H1 (cell line): ENCODE data around the gene GLRA2. TPM values are rescaled to one million over a fixed set of nuclear protein-coding genes. Genes with fewer than 3 reads are reported as not detected.

Experiments used
- CTCF ChIA-PET: fragments of 300-600 bp; sonication (Branson Sonifier 250); formaldehyde crosslinking; loops from one replicate; lab custom pipeline; 2021; ENCODE audit not compliant: partially characterized antibody; lab: Charles Lee
- POLR2A ChIA-PET: fragments of 300-600 bp; sonication (Branson Sonifier 250); formaldehyde crosslinking; loops from one replicate; lab custom pipeline; 2021; ENCODE audit warnings: inconsistent platforms; ENCODE audit not compliant: partially characterized antibody; lab: Charles Lee
- DNase-seq, 2 experiments: peaks; one replicate each; pipeline versions ENCODE4 v3.0.0 to v3.0.0-alpha.2; 2010 to 2022; ENCODE audit warnings: low spot score in 2 of 2, low read depth in 1 of 2, mixed read lengths in 1 of 2
- FAIRE-seq: peaks from 2 replicates; lab custom pipeline; 2011; peaks lifted over from hg19 to GRCh38; lab: Jason Lieb, UNC
- H2AFZ ChIP-seq: 2 replicates; pipeline ENCODE4 v1.8.1; 2012; ENCODE audit warnings: low read length, inconsistent platforms
- H2AK5ac ChIP-seq: 2 replicates; pipeline ENCODE4 v1.6.1; 2013; ENCODE audit warnings: low read depth, low read length
- H2BK120ac ChIP-seq: replicated peaks from 2 replicates; pipeline ENCODE3; 2013; ENCODE audit warnings: low read depth, low read length, inconsistent platforms
- H2BK12ac ChIP-seq: 2 replicates; pipeline ENCODE4 v1.6.1; 2013; ENCODE audit warnings: low read depth, low read length
- H2BK15ac ChIP-seq: 2 replicates; pipeline ENCODE4 v1.6.1; 2013; ENCODE audit warnings: low read length
- H2BK20ac ChIP-seq: 2 replicates; pipeline ENCODE4 v1.6.1; 2013; ENCODE audit warnings: low read length
- H2BK5ac ChIP-seq: 2 replicates; pipeline ENCODE4 v1.6.1; 2013; ENCODE audit warnings: low read depth, low read length
- H3K14ac ChIP-seq: 2 replicates; pipeline ENCODE4 v1.6.1; 2013; ENCODE audit warnings: inconsistent platforms; ENCODE audit not compliant: insufficient read length
- H3K18ac ChIP-seq: 2 replicates; pipeline ENCODE4 v1.6.1; 2013; ENCODE audit warnings: low read length; ENCODE audit errors: extremely low read depth
- H3K23ac ChIP-seq: 2 replicates; pipeline ENCODE4 v1.6.1; 2013; ENCODE audit warnings: inconsistent platforms; ENCODE audit not compliant: insufficient read length
- H3K23me2 ChIP-seq: 2 replicates; pipeline ENCODE4 v1.6.1; 2013; ENCODE audit warnings: low read depth, low read length
- H3K27ac ChIP-seq: 2 replicates; pipeline ENCODE4 v1.6.1; 2011; ENCODE audit warnings: low read depth, low read length, inconsistent platforms
- H3K27me3 ChIP-seq, 4 experiments: replicated peaks in 1 of 4; 1 replicate in 1 of 4; 2 replicates in 3 of 4; pipeline versions ENCODE4 v1.6.1 to v1.8.1; 2011 to 2013; ENCODE audit warnings: low read length in 3 of 4, mild to moderate bottlenecking in 3 of 4, inconsistent platforms in 2 of 4, mixed read lengths in 2 of 4, moderate library complexity in 1 of 4; ENCODE audit not compliant: control insufficient read depth in 3 of 4, insufficient read depth in 3 of 4; ENCODE audit errors: extremely low read depth in 1 of 4
- H3K36me3 ChIP-seq, 4 experiments: 2 replicates each; pipeline versions ENCODE4 v1.6.1 to v1.8.1; 2011 to 2013; ENCODE audit warnings: mild to moderate bottlenecking in 4 of 4, low read length in 3 of 4, moderate library complexity in 2 of 4, control low read depth in 1 of 4, inconsistent platforms in 1 of 4; ENCODE audit not compliant: insufficient read depth in 4 of 4, control insufficient read depth in 2 of 4
- H3K4ac ChIP-seq: replicated peaks from 2 replicates; pipeline ENCODE3; 2013; ENCODE audit warnings: low read length, low read depth, mixed read lengths, inconsistent platforms; ENCODE audit not compliant: insufficient read length
- H3K4me1 ChIP-seq, 4 experiments: replicated peaks in 1 of 4; 1 replicate in 1 of 4; 2 replicates in 3 of 4; pipeline versions ENCODE4 v1.6.1 to v1.8.1; 2011 to 2013; ENCODE audit warnings: low read length in 3 of 4, inconsistent platforms in 2 of 4, mixed read lengths in 1 of 4; ENCODE audit not compliant: insufficient read depth in 4 of 4, control insufficient read depth in 3 of 4
- H3K4me2 ChIP-seq, 2 experiments: 2 replicates each; pipeline versions ENCODE4 v1.6.1 to v1.8.1; 2011 to 2013; ENCODE audit warnings: low read depth in 2 of 2, low read length in 2 of 2, control low read depth in 1 of 2, inconsistent platforms in 1 of 2, mild to moderate bottlenecking in 1 of 2; ENCODE audit not compliant: insufficient read depth in 1 of 2
- H3K4me3 ChIP-seq, 4 experiments: fragments of 200-600, 300-600 bp in 1 of 4; sonication (generic), shearing (Covaris generic), sonication (Bioruptor Twin) in 1 of 4; 2 replicates each; pipeline versions ENCODE4 v1.5.1 to v1.8.1; 2011 to 2016; ENCODE audit warnings: low read length in 4 of 4, low read depth in 3 of 4, control low read depth in 2 of 4, inconsistent platforms in 2 of 4, mild to moderate bottlenecking in 2 of 4, mixed read lengths in 1 of 4, moderate library complexity in 1 of 4; ENCODE audit not compliant: insufficient read depth in 2 of 4; ENCODE audit errors: extremely low read depth in 1 of 4
- H3K56ac ChIP-seq: replicated peaks from 2 replicates; pipeline ENCODE3; 2013; ENCODE audit warnings: low read depth, mild to moderate bottlenecking, mixed read lengths, low read length, inconsistent platforms; ENCODE audit not compliant: insufficient read length
- H3K79me1 ChIP-seq: 2 replicates; pipeline ENCODE4 v1.6.1; 2013; ENCODE audit warnings: low read depth, low read length, control low read depth
- H3K79me2 ChIP-seq, 2 experiments: 2 replicates each; pipeline versions ENCODE4 v1.6.1 to v1.8.1; 2012 to 2013; ENCODE audit warnings: low read length in 2 of 2, mild to moderate bottlenecking in 2 of 2, inconsistent platforms in 1 of 2; ENCODE audit not compliant: insufficient read depth in 2 of 2, control insufficient read depth in 1 of 2
- H3K9ac ChIP-seq, 4 experiments: replicated peaks in 1 of 4; 1 replicate in 1 of 4; 2 replicates in 3 of 4; pipeline versions ENCODE4 v1.6.1 to v1.8.1; 2011 to 2013; ENCODE audit warnings: low read depth in 3 of 4, low read length in 3 of 4, control low read depth in 2 of 4, mild to moderate bottlenecking in 2 of 4, moderate library complexity in 2 of 4, inconsistent platforms in 1 of 4; ENCODE audit errors: extremely low read depth in 1 of 4
- H3K9me3 ChIP-seq, 2 experiments: 2 replicates each; pipeline versions ENCODE4 v1.6.1 to v1.8.1; 2012 to 2013; ENCODE audit warnings: mild to moderate bottlenecking in 2 of 2, moderate library complexity in 2 of 2, control low read depth in 1 of 2, inconsistent platforms in 1 of 2, low read depth in 1 of 2, low read length in 1 of 2, mixed read lengths in 1 of 2; ENCODE audit not compliant: insufficient read depth in 2 of 2
- H4K20me1 ChIP-seq, 2 experiments: replicated peaks in 1 of 2; 2 replicates each; pipeline versions ENCODE3 to v1.8.1; 2011 to 2013; ENCODE audit warnings: inconsistent platforms in 2 of 2, low read length in 2 of 2, mild to moderate bottlenecking in 1 of 2; ENCODE audit not compliant: insufficient read depth in 2 of 2, control insufficient read depth in 1 of 2
- H4K5ac ChIP-seq: 2 replicates; pipeline ENCODE4 v1.6.1; 2013; ENCODE audit warnings: low read length, low read depth, mixed read lengths, inconsistent platforms; ENCODE audit not compliant: insufficient read length
- H4K8ac ChIP-seq: 2 replicates; pipeline ENCODE4 v1.8.0; 2013; ENCODE audit warnings: mild to moderate bottlenecking, moderate library complexity, low read length, inconsistent platforms; ENCODE audit not compliant: insufficient read depth; ENCODE audit errors: extremely low read depth
- H4K91ac ChIP-seq: replicated peaks from 2 replicates; pipeline ENCODE3; 2013; ENCODE audit warnings: low read length, mixed read lengths, inconsistent platforms; ENCODE audit not compliant: insufficient read length
- CEBPB ChIP-seq: IDR thresholded peaks from 2 replicates; pipeline ENCODE4 v1.6.1; 2012; ENCODE audit warnings: low read depth, low read length
- CTCF ChIP-seq, 3 experiments: IDR thresholded peaks; 1 replicate in 2 of 3; 2 replicates in 1 of 3; pipeline versions ENCODE4 v1.5.1 to v1.6.1; 2011; ENCODE audit warnings: low read length in 3 of 3, mild to moderate bottlenecking in 3 of 3, inconsistent platforms in 2 of 3, low read depth in 1 of 3, moderate library complexity in 1 of 3; ENCODE audit not compliant: insufficient read depth in 1 of 3; ENCODE audit errors: control extremely low read depth in 1 of 3
- RAD21 ChIP-seq, 2 experiments: IDR thresholded peaks in 1 of 2; conservative IDR thresholded peaks in 1 of 2; 2 replicates each; pipeline ENCODE4 v1.6.1; 2011; ENCODE audit warnings: low read depth in 2 of 2, low read length in 2 of 2, improper control_type of control experiment in 1 of 2, inconsistent platforms in 1 of 2, mild to moderate bottlenecking in 1 of 2, moderate library complexity in 1 of 2
- TAF1 ChIP-seq: IDR thresholded peaks from 2 replicates; pipeline ENCODE4 v1.6.1; 2011; ENCODE audit warnings: mild to moderate bottlenecking, low read depth, low read length
- WGBS, 2 experiments: shearing (Covaris generic) in 1 of 2; methylation state at CpG; one replicate each; pipeline versions ENCODE4 v1.1.6 to v1.1.7; 2013 to 2015; ENCODE audit warnings: low lambda C conversion rate in 2 of 2, mixed read lengths in 2 of 2, inconsistent platforms in 1 of 2, low coverage in 1 of 2, missing lambda C conversion rate in 1 of 2; ENCODE audit not compliant: insufficient replicate concordance in 2 of 2, insufficient coverage in 1 of 2, insufficient read length in 1 of 2; ENCODE audit errors: extremely low coverage in 1 of 2, missing lambda C conversion rate in 1 of 2; 5-methylcytosine and 5-hydroxymethylcytosine counted together
- polyA plus RNA-seq, 7 experiments: library from polyadenylated mRNA; depleted of rRNA in 3 of 7; stranded (reverse) in 5 of 7; unstranded in 2 of 7; fragments of >200 nt in 5 of 7; fragments of 200-250 nt in 2 of 7; gene quantifications; 1 replicate in 5 of 7; 2 replicates in 1 of 7; 4 replicates in 1 of 7; pipeline versions ENCODE4 v1.2.1 to v1.2.3, GENCODE V29; 2011 to 2013; ENCODE audit warnings: missing spikeins in 2 of 7, mixed read lengths in 2 of 7
- total RNA-seq: library from RNA; stranded (reverse); fragmentation: NEBNext Ultra II Directional; extraction: Animal tissue kit (Norgen Biotek cat#: 25700); gene quantifications from 2 replicates; pipeline ENCODE4 v1.2.1, GENCODE V29; 2021

Gene GLRA2
- total and polyA plus RNA-seq, 2 of the 8 experiments (the other 6 are each of a cell fraction or from before 2014, with no cell fraction given): not detected

- ChIA-PET CTCF (interaction anchor here (0.6 to 1.6 kb wide), 4 partner anchors 9 to 442 kb away, joined by 3 to 8 read pairs (median 6); no protein-coding TSS in a partner anchor), POLR2A (no interaction called here)
- H2AK5ac ChIP-seq: no peak overlapping the region
- H3K56ac ChIP-seq: no peak overlapping the region
- FAIRE-seq: peak; percentile 91
- no peaks in the 10 kb centered on the region for H3K9me3 ChIP-seq
- DNase-seq: peak in 1 of 2 experiments; percentile 55
- no peaks in the 10 kb centered on the region for H3K79me1 ChIP-seq
- no peak overlapping the region for H2BK5ac ChIP-seq
- H3K14ac ChIP-seq: no peak overlapping the region
- no peaks in the 10 kb centered on the region for H4K20me1 ChIP-seq
- no peak overlapping the region for H3K4ac ChIP-seq
- no peak overlapping the region for H3K4me2 ChIP-seq
- WGBS, 2 experiments: 75% methylated on average over 2 of the region's 3 CpGs; no CpG with 5 or more reads in 1 of the 2 experiments
- no peak overlapping the region for H3K27ac ChIP-seq
- no peak overlapping the region for H2BK120ac ChIP-seq
- H3K23ac ChIP-seq: no peak overlapping the region
- no peak overlapping the region for H2BK12ac ChIP-seq
- no peaks in the 10 kb centered on the region for H3K27me3 ChIP-seq
- TF ChIP-seq CTCF (IDR thresholded peaks at IDR 0.05; ENCODE audit: control extremely low read depth in 1 of 3, insufficient read depth in 1 of 3, low read depth in 1 of 3, low read length in 3 of 3) (peak; percentile 58 to 69 (median 68)), TAF1 (no peak), RAD21 (IDR thresholded peaks at IDR 0.05 in 1 of 2, conservative IDR thresholded peaks at IDR 0.05 in 1 of 2; ENCODE audit: low read depth in 2 of 2, low read length in 2 of 2) (peak; percentile 60 to 68), CEBPB (no peak)
- TF ChIP-seq, all 59 proteins: peak for 2
- no peak overlapping the region for H2AFZ ChIP-seq
- H3K36me3 ChIP-seq: no peaks in the 10 kb centered on the region
- no peak overlapping the region for H3K18ac ChIP-seq
- no peaks in the 10 kb centered on the region for H3K4me1 ChIP-seq
- H2BK15ac ChIP-seq: no peak overlapping the region
- no peak overlapping the region for H4K91ac ChIP-seq
- no peak overlapping the region for H4K8ac ChIP-seq
- no peak overlapping the region for H3K9ac ChIP-seq
- no peak overlapping the region for H2BK20ac ChIP-seq
- no peak overlapping the region for H3K4me3 ChIP-seq
- H4K5ac ChIP-seq: no peak overlapping the region
- H3K23me2 ChIP-seq: no peaks in the 10 kb centered on the region
- no peaks in the 10 kb centered on the region for H3K79me2 ChIP-seq
Observed at GRCh38 chrX:14697451-14697850, 168.1 kb downstream of the GLRA2 start.
